ENCODE results near the gene MYO1B. TPM values are rescaled to one million over a fixed set of nuclear protein-coding genes. Genes with fewer than 3 reads are reported as not detected.
A peak's percentile ranks its signal among the peaks of the same experiment; 100 is the strongest.
"Not testable (repeated sequence)": the region's sequence is repeated elsewhere in the genome, so short reads cannot be mapped to it uniquely, and the experiment has no call there.

Gene MYO1B
- polyA plus RNA-seq, 1 donor, result 82.6 TPM

GRCh38 chr2:191411472-191411871, 166.3 kb downstream of the MYO1B start:
- DNase-seq, result no peak

GRCh38 chr2:191412353-191412752, 167.1 kb downstream of the MYO1B start:
- DNase-seq, result no peak

GRCh38 chr2:191415101-191415500, 169.9 kb downstream of the MYO1B start:
- DNase-seq, result no peak

DNA sequence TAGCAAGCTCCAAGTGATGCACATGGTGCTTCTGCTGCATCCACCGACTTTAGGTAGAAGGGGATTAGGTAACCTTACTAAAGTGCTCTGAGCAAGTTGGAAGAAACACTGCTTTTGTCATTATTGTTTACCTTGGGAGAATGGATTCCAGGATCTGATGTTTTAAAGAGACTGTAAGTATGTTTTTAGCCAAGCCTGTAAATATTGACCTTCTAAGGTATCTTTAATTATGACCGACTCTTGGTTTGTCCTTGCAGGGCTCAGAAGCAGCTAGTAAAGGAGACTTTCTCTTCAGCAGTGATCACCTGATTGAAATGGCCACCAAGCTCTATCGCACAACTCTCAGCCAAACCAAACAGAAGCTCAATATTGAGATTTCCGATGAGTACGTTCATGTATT, 170.7 kb downstream of the MYO1B start:
- no peak for DNase-seq

GRCh38 chr2:191417746-191418145, 172.5 kb downstream of the MYO1B start:
- DNase-seq, result no peak

DNA sequence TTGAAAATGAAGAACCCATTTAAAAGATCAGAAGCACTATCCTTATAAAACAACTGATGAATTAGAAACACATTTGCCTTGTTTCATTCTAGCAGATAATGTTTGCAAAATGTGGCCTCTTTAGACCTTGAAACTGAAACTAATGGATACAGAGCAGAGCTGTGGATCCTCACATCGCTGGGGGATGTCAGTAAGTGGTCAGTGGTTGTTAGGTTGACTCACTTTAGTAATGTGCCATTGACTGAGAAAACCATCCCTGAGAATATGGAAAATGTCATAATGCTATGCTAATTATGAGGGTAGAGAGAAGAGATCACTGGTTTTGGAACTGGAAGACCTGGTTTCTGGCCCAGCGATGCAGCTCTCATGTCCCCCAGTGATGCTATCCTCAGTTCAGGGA, 176.7 kb downstream of the MYO1B start:
- no peak for DNase-seq

DNA sequence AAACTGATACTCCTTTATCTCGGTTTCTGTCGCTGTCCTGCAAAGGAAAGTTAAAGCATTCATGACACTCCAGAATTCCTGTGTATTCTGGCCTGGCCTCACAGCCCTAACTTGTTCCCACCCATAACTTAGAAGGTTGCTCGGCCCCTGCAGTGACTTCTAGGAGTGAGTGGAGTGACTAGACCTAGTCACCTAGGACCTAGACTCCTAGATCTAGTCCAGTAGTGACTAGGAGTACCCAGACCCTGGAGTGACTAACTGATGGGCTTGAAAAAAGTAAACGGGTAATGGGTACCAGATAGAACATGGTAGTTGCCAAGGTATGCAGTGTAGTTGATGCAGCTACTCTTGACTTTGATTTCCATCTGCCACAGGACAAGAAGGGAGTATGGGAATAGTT, 181.8 kb downstream of the MYO1B start:
- no peak for DNase-seq

DNA sequence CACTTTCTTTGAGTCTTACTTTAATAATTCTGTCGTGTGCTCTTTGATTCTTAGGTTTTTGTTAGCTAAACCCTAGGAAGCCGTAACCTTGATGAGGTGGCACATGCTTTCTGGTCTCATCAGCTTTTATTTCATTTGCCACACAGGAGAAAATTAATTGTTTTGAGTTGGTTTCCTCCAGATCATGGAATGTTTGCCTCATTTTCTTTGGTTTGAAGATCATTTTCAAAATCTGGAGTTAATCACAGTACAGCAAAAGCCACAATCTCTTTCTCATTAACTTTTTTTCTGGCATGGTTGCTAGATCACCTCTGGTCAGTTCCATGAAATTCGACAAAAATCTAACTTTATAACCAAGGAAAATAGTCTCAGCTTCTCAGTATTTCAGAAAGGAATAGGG, 182.9 kb downstream of the MYO1B start:
- no peak for DNase-seq

DNA sequence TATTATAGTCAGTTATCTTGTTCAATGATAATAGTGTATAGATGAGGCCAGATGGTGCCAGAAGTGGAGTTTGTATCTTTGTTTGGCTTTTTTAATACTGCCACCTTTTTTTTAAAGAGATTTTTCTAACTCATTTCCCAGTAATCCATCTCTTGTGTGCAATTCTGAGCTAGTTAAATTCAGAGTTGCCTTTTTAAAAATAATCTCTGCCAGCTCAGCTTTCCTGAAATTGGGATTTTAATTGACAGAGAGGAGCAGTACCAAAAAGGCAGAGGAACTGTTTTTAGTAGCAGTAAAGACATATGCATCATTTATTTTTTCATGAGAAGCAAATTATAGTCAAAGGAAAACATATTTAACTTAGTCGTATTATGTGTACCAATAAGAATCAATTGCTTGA, 185.3 kb downstream of the MYO1B start:
- no peak for DNase-seq

- DNase-seq, result no peak
Observed at GRCh38 chr2:191432121-191432520, 186.9 kb downstream of the MYO1B start.

DNA sequence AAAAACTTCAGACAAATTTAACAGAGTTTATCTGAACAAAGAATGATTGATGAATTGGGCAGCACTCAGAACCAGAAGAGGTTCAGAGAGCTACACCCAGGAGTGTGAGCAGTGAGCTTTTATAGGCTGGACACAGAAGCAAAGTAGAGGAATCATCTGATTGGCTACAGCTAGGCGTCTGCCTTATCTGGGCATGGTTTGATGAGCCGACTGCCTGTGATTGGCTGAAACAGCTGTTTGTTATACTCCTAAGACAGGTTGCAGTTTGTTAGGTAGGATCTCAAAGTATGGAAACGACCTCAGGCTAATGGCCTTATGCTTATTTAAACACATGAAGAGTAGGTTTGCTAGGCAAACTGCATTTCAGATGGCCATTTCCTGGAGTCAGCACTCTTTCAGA, 188.9 kb downstream of the MYO1B start:
- no peak for DNase-seq

- DNase-seq, result no peak
Observed at GRCh38 chr2:191435141-191435540, 189.9 kb downstream of the MYO1B start.

- no peak for DNase-seq
Observed at GRCh38 chr2:191436368-191437055, 191.3 kb downstream of the MYO1B start.

- DNase-seq, result no peak
Observed at GRCh38 chr2:191439481-191439880, 194.3 kb downstream of the MYO1B start.

- DNase-seq, result peak; percentile 68
Observed at GRCh38 chr2:191441496-191442214, 196.5 kb downstream of the MYO1B start.

DNA sequence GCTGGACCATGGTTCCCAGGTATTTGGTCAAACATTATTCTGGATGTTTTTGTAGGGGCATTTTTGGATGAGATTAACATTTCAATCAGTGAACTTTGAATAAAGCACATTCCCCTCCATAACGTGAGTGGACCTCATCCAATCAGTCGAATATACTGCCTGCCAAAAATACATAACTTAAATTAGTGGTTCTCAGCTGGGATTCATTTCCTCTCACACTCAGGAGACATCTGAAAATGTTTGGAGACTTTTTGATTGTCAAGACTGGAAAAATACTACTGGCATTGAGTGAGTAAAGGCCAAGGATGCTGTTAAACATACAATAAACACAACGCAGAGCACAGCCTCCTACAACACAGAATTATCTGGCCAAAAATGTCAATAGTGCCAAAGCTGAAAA, 198.2 kb downstream of the MYO1B start:
- DNase-seq, result no peak

GRCh38 chr2:191446910-191447309, 201.7 kb downstream of the MYO1B start:
- no peak for DNase-seq

- no peak for DNase-seq
Observed at GRCh38 chr2:191451116-191451515, 205.9 kb downstream of the MYO1B start.

DNA sequence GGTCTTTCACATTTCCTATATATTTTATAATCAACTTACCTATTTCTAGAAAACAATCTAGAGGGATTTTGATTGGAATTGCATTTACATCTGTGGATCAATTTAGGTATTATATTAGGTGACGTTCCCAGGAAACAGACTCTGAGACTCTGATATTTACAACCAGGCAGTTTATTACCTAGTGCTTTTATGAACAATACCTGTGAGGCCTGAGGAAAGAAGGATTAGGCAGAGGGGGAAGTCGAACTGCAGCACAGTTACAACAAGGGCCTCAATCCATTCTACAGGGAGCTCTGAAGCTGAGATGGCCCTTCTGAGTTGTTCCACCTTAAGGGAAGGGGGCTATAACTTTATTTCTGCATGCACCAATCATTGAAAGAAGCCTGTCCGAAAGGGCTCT, 206.9 kb downstream of the MYO1B start:
- DNase-seq, result no peak

DNA sequence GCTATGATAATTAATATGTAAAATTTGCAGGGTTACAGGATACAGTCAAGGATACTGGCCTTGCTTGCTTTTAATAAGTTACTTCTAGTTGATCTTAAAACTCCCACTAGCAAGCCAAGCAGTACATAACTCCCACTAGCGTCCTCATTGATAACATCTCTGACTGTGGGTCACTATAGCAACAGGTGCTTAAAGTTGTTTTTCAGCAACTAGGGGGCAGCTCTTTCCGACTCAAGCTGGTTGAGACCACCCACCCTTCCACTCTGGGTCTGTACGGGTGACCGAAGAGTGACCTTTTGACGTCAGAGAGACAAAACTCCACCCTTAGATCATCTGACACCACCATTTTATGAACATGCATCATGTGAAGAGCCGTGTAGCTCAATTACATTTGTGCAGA, 208.6 kb downstream of the MYO1B start:
- no peak for DNase-seq

- not testable (repeated sequence) for DNase-seq
Observed at GRCh38 chr2:191456506-191456905, 211.3 kb downstream of the MYO1B start.

DNA sequence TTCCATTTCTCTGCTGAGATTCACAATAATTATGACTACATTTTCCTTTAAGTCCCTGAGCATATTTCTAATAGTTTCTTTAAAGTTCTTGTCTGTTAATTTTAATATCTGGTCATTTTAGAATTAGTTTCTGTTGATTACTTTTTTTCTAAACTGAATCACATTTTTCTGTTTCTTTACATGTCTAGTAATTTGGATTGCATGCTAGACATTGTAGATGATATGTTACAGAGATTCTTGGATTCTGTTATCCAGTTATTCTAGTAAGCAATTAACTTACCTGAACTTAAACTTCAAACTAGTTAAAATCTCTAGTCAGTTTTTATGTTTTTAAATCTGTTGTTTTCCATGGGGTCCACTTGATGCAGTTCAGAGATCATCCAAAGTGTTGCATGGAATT, 214.0 kb downstream of the MYO1B start:
- no peak for DNase-seq

- no peak for DNase-seq
Observed at GRCh38 chr2:191462370-191462769, 217.2 kb downstream of the MYO1B start.

DNA sequence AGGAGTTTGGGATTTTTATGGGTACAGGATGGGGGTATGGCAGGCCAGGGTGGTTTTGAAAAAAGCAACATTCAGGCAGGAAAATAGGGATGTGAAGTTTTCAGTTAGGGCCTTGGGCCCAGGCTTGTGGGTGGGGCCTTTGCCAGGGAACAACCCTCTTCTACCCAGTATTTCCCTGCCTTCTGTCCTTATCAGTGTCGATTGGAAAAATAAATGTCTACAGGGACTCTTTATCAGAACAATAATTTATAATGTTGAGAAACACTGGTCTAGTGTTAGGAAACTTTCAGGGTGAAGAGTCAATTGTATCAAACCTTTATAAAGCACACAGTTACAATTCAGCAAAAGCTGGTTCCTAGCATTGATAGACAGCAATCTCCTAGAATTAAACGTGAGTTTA, 218.6 kb downstream of the MYO1B start:
- no peak for DNase-seq

All from hindlimb muscle (tissue), 1 donor.